Sigmoid colon (tissue), 4 donors: ENCODE data around the gene SLC14A1.

Experiments
- CTCF ChIP-seq, 4 experiments: fragments of 450-650 bp in 3 of 4; fragments of 200-600 bp in 1 of 4; IDR thresholded peaks; one replicate each; pipeline ENCODE4 v1.5.1; 2016 to 2019; ENCODE audit warnings: antibody characterized with exemption in 4 of 4, mild to moderate bottlenecking in 3 of 4, moderate library complexity in 2 of 4
- POLR2A ChIP-seq, 2 donors: fragments of 450-650 bp; IDR thresholded peaks; one replicate each; pipeline ENCODE4 v1.6.1; 2016; ENCODE audit warnings: antibody characterized with exemption in 2 of 2, mild to moderate bottlenecking in 2 of 2, moderate library complexity in 2 of 2
- POLR2AphosphoS5 ChIP-seq, 4 donors: sonication (generic); formaldehyde crosslinking; IDR thresholded peaks; one replicate each; pipeline ENCODE4 v1.6.1; 2017; ENCODE audit warnings: antibody characterized with exemption in 4 of 4

- TF ChIP-seq CTCF (IDR thresholded peaks at IDR 0.05) (no peak), POLR2A (IDR thresholded peaks at IDR 0.05) (no peak), POLR2AphosphoS5 (IDR thresholded peaks at IDR 0.05) (no peak)
Observed at GRCh38 chr18:45764000-45764686, 40.2 kb downstream of the SLC14A1 start.
